Mesenteric fat pad (tissue), 1 donor: ENCODE results near the gene LRRC28. TPM values are rescaled to one million over a fixed set of nuclear protein-coding genes. Genes with fewer than 3 reads are reported as not detected.

Source experiments
- DNase-seq: peaks from one replicate; pipeline ENCODE4 v3.0.0-alpha.2; 2020; ENCODE audit warnings: low spot score
- total RNA-seq: library from RNA; stranded (reverse); fragmentation: NEBNext Ultra II Directional; extraction: Animal tissue kit (Norgen Biotek cat#: 25700); gene quantifications from one replicate; pipeline ENCODE4 v1.2.1, GENCODE V29; 2021
- donor health status: DM: yes; HTN: yes; CAD: no.

Gene LRRC28
- total RNA-seq, 1 donor from 2014 or later: 20.7 TPM

DNA sequence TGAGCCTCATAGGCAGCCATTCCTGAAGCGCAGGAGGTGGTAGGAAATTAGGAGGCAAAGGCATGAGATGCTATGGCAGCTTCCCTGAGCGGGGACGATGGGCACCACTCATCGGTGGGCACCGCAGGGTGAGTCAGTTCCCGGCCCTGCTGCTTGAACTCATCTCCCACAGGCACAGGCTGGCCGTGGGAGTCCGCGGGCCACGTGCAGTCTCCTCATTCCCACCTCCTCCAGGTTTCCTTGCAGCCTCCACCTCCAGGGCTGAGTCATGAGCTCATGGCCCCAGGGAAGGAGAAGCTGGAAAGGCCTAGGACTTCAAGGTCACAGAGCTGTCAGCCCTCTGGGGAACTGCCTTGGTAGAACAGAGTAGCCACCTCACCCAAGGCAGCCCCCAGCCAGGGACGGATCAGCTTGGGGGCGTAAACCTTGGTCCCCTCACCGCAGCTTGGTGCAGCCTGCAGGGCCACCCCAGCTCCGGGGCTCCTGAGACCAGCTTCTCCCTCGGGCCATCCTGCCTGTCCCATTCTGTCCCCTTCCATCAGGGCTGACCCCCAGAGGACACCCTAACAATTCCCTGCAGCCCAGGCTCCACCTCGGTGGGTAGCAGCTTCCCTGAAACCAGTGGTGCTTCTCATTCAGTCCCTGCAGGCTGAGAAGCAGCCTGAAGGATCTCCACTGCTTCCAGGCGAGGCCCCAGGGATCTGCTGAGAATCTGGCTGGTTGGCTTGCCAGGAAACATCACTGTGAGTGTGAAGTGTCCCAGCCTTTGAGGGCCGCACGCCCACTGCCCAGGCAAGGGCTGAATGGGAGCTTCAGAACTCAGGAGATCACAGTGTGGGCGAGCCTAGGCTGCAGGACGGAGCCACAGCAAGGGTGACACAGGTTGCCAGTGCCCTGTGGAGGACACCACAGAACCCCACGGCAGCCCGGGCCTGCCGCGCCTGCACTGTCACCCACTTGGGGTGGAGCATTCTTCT lies 163.8 kb downstream of the LRRC28 start:
- peak; percentile 88 for DNase-seq

DNA sequence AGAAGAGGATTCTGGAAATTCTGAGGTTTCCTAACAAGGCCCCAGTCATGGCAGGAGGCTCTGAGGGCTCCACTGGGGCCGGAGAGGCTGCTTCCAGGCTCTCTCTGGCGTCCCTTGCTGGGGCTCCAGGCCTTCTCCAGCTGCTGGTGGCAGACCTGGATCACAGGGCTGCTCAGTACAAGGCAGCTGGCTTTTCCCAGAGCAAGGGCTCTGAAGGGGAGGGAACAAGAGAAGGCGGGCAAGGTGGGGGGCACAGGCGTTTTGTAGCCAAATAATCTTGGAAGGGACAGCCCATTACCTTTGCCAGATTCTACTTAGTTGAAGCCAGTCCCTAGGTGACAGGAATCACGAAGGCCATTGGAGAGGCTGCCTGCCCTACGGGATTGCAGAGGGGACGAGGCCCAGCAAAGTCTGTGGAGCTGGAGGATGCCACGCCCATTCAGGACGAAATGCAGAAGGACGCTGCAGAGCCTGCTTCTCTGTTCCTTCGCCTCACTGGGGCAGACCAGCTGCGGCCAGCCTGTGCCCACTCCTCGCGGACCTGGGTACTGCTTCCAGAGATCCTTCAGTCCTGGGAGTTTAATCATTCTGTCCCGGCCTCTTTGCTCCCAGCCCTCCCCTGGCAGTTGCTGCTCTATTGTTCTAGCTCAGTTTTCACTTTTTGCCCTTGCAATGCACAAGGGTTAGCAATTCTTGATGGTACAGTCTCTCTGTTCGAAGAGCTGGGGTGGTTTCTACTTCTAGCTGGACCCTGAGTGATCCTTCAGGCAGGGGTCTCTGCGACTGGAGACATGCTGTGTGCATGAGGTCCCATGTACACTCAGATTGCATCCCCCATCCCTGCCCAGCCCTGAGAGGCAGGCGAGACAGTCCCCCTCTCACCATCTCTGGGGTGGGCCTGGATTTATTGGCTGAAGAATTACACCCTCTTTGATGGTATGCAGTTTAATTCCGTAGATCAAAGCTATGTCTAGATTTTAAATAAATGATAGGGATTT lies 165.2 kb downstream of the LRRC28 start:
- peak; percentile 60 for DNase-seq

DNA sequence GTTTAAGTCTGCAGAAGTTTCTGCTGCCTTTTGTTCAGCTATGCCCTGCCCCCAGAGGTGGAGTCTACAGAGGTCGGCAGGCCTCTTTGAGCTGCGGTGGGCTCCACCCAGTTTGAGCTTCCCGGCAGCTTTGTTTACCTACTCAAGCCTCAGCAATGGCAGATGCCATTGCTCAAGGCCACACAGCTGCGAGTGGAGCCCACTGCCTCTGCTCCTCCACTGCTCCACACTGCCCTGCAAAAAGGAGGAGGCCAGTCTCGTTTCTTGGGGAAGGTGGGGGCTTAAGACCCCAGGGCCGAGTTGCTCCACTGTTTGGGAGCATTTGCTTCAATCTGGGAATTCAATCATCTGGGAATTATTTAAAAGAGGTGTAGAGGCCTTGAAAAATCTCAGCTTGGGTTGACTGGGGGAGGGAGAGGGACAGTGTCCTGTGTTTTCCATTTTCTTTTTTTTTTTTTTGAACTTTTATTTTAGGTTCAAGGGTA lies 169.9 kb downstream of the LRRC28 start:
- DNase-seq: no peak

DNA sequence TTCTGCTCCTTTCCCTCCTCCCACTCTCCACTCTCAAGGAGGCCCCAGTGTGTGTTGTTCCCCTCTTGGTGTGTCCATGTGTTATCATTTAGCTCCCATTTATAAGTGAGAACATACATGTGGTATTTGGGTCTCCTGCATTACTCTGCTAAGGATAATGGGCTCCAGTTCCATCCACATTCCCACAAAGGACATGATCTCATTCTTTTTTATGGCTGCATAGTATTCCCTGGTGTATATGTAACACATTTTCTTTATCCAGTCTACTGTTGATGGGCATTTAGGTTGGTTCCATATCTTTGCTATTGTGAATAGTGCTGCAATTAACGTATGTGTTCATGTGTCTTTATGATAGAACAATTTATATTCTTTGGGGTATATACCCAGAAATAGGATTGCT lies 170.5 kb downstream of the LRRC28 start:
- no peak for DNase-seq

DNA sequence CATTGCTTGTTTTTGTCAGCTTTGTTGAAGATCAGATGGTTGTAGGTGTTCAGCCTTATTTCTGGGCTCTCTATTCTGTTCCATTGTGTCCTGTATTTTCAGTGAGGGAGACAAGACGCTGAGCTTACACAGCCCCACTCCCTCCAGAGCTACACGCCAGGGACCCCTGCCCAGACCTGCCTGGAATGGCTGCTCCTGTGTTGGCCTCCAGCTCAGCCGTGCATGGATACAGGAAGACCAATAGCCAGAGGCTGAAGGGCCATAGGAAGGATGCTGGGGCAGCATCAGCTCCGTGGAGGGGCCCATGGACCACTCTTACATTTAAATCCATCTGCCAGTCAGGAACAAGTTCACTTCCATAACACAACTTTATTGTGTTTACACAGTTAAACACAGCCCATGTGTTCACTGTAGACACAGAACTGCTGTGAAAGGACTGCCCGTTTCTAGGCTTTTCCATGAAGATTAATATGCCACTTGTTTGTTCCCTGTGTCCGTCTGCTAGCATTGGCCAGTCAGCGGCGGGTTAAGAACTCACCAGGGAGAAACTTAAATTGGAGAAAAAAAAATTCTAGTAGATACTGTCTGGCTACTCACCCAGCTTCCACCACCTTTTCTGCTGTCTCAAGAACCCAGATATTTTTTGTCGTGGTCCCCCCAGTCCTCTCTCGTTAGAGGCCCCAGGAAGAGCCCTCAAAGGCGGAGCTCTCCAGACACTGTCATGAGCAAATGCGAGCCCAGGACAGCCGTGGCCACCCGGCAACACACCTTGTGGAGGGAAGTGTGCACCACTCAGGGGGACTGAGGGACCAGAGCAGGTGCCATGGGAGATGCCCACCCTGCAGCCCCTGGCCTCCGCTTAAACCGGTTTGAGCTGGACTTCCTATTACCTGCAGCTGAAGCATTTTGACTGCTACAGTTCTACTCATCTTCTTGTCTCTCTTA lies 172.2 kb downstream of the LRRC28 start:
- peak; percentile 78 for DNase-seq

DNA sequence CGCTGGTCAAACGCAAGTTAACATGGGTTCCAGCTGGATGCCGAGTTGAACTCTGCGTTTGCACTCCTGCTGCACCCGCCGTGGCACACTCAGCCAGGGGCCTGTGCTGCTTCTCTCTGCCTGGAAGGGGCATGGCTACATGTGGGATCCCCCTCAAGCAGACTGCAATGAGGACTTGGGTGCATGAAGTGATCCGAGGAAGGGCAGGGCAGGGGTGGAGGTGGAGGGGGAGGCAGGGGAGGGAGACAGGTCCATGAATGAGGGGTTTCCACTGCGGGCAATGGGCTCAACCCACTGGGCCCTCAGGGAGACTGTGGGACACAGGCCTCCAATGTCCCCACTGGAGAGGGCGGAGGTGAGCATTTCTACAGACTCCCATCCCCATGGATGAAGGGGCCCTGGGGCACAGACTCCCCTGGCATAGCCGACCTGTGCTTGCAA lies 172.9 kb downstream of the LRRC28 start:
- DNase-seq: peak; percentile 75

DNA sequence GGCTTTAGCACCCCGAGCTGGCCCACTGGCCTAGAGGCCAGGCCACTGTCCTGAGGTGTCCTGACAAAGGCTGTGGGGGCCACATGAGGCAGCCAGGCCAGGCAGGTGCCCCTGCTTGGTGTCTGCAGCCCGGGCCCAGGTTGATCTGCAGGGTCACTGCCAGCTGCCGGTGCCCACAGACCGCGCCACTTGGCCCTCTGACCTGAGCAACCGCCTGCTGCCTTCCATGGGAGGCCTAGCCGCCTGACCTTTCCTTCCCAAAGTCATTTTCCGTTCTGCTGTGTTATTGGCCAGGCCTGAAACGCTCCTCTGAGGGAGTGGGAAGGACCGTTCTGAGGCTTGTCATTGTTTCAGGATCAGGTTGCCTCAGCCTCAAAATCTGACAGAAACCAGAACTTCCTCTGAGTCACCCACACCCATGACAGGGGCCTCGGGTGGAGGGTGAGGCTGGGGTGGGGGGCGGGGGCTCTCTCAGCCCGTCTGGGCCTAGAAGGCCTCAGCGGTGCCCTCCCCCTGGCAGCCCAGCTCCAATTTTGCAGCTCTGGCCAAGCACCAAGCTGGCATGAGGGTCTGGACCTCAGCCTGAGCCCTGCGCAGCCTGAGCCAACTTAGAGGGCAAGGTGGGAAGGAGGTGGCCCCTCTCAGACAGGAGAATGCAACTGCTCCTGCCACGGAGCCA lies 173.8 kb downstream of the LRRC28 start:
- peak; percentile 90 for DNase-seq

DNA sequence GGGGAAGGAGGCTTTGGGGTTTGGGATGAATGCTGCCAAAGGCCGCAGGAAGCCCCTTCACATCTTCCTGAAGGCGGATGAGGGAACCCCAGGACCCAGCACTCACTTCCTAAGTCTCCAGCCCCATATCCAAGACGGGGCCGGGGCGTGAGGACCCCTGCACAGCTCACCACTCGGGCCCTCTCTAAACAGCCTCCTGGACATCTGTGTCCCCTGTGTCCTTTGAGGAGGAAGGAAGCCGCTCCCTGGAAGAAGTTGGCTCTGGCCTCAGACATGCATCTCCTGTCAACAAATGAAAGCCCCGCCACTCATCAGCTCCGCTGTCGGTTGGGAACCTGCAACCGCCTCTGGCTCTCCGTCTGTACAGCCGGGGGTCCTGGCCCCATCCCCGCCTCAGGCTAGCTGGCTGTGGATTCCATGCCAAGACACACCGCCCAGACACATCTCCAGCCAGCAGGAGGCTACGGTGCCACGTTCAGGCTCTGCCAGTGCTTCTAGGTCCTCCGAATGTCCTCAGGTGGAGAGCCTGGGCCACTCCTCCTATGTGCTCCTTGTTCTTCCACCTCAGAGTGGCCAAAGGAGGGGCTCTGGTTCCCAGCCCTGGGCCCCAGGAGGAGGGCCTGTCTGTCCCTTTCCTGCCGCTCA lies 174.5 kb downstream of the LRRC28 start:
- DNase-seq: peak; percentile 68

DNA sequence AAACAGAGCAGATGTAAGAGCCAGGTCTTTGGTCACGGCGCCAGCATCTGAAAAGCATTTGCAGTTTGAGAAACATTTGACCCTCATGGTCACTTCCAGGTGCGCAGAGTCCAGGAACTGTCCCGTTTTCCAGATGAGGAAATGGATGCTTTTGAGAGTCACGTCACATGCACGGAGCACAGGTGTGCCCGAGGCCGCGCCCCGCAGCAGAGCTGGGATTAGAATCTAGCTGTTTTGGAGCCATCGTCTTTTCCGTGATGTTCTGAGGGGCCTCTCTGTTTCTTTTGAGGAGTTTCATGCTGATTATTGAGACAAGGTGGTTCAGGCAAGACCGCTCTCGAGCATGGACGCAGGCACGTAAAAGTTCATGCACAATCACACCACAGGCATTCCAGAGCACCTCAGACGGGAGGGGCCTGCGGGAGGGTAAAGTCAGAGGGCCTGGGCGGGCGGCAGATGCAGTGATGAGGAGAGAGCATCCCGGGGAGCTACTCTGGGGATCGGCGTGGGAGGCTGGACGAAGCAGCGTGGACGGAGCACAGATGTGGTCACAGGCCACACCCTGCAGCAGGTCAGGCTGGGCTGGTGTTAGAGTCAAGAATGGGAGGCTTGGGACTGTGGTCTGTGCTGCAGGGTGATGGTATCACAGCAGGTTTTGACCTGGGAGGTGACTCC lies 175.3 kb downstream of the LRRC28 start:
- peak; percentile 75 for DNase-seq

DNA sequence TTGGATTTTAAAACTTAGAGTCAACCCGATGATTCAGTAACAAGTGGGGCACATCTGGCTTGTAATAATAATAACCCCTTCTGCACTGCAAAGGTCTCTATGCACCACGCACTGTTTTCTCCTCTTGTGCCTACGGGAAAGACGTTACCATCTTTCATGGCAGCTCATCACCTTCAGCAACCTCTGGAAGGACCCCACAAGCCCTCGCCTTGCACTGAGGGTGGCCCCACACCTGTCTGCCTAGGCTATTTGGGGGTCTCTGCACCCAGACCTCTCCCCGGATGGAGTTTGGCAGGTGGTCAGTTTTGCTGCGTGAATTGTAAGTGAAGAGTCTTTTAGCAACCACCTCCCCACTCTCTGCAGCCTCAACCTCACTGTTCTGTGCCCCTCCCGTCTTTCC lies 175.9 kb downstream of the LRRC28 start:
- DNase-seq: peak; percentile 24

DNA sequence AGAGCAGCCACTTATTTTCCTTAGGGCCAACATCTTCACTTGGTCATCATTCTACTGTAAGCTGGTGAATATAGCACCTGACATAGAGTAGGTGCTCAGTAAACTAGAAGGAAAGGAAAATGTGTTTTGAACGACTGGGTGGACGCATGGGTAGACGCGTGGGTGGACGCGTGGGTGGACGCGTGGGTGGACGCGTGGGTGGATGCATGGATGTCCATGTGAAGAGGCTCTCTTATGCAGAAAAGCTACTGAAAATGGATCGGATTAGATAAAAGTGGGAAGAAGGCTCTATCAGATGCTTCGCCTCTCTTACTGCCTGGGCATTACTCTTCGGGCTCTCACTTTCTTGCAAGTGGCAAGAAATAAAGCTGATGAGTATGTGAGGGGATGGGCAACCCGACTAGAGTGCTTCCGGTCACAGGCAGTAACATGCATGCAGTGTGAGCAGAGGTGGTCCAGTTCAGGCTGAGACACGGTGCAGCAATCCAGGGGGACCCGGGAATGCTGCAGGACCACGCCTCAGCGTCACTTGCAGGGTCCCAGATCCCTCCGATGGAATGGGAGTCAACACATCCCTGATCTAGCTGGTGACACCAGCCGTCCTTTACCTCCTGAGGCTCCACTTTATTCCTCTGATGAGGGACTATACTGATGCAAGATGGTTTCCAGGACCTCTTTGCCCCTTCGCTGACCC lies 176.5 kb downstream of the LRRC28 start:
- DNase-seq: peak; percentile 49

DNA sequence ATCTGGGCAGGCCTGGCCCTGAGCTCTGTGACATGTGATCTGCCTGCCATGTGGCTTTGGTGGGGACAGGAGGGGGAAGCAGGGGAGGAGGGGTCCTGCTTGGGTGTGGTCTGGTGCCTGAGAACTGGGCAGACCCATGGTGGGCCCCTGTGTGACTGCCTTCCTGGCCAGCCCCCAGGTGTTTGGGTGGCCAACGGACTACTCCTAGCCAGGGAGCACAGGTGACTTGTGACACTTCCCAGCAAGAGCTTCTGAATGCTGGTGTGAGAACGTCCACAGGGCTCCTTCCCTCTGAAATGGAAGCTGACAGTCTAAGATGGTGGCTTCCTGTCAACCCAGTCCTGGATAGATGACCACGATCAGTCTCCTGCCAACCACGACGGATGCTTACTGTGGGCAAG lies 178.4 kb downstream of the LRRC28 start:
- DNase-seq: peak; percentile 64

DNA sequence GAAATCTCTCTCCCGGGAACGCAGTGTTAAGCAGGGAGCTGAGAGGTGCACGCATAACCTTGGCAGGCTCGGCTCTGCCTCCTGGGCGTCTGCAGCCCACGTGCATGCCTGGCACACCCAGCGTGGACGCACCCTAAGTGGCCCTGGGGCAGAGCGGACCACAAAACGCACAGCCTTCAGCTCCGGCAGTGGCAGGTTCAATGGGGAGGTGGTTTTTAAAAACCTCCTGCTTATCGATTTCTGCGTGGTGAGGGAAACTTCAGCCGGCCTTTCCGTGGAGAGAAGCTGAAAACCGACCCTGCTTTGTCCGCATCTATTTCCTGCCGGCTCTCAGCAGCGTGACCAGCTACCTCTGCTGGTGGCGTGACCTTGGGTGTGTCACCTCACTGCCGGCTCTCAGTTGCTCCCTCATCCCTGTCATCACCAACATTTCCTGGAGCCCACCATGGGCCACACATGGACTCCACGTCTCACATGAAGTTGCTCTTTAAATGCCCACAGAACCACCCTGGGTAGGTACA lies 179.7 kb downstream of the LRRC28 start:
- peak; percentile 78 for DNase-seq

DNA sequence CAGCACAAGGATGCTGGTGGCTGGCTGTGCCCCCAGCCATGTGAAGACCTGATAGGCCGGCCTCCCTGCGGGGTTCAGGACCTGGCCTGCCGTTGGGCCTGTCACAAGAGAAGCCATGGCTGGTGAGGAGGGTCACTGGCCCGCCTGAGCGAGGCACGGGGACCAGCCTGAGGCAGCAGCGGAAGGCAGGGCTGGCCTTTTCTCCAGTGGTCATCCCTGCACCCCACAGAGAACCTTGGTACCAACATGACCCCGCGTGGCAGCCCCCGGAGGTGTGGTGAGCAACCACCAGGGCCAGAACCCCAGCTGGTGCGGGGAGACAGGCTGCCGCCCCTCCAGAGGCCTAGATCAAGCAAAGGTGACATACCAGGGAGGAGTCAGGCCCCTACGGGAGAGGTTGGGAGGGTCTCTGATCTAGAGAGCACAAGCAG lies 180.4 kb downstream of the LRRC28 start:
- peak; percentile 79 for DNase-seq

DNA sequence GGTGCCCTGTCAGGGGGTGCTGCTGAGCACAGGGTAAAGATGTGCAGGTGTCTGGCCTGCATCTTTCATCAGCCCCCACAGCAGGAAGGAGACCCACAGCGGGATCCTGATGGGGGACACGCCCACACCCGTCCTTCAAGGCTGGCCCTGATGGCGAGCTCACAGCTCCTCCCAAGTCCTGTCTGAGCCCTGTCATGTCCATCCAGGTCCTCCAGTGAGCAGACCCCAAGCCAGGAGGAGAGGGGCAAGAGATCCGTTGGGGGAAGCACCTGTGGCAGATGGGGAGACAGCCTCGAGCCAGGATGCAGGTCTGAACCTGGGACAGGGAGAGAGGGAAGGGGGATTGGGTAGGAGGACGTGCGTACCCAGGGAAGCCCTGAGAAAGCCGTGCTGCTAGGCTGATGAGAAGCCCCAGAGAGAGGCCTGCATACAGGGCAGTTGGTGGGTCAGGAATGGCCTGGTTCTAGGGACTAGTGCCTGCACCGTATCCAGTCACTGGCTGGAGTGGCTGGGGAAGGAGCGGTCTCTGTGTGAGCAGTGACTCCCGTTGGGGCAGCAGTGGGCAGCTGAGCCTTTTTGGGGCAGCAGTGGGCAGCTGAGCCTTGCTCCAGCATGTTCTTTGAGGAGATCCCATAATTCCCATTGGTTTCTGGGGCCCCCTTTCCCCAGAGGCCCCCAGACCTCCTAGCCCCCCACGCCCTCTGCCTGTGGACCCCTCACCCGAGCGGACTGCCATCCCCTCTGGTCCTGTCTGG lies 181.2 kb downstream of the LRRC28 start:
- peak; percentile 81 for DNase-seq

DNA sequence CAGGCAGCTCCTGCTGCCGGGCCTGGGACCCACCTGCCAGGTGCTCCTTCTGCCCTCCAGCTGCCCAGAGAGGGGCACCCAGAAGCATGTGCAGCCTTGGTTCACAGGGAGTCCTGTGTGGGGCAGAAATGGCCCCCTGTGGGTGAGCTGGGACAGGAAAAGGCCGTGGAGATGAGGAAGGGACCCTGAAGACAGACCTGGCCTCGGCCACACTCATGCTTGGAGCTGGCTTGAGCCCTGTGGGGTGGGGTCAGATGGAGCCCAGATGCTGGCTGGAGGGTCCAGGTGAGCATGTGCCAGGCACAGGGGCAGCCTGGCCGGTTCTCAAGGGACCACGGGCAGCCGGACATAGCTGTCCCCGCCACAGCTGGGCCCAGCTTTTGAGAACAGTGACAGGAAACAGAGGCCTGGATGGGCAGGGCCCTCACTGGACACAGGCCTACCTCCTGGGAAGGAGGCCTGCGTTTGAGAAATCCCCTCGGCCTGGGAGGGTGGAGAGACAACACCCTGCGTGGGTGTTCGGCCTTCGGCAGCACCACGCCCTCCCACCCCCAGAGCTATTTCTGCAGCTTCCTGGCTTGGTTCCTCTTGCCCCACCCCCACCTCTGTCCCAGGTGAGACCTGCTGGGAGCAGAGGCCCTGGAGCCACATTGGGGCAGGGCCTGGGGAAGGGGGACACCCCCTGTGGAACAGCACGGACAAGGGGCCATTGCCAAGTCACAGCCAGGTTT lies 181.9 kb downstream of the LRRC28 start:
- DNase-seq: peak; percentile 85
